ENCODE measurements around the gene MGST3.
"Not testable (repeated sequence)": the region's sequence is repeated elsewhere in the genome, so short reads cannot be mapped to it uniquely, and the experiment has no call there.

MGST3 gene

DNA sequence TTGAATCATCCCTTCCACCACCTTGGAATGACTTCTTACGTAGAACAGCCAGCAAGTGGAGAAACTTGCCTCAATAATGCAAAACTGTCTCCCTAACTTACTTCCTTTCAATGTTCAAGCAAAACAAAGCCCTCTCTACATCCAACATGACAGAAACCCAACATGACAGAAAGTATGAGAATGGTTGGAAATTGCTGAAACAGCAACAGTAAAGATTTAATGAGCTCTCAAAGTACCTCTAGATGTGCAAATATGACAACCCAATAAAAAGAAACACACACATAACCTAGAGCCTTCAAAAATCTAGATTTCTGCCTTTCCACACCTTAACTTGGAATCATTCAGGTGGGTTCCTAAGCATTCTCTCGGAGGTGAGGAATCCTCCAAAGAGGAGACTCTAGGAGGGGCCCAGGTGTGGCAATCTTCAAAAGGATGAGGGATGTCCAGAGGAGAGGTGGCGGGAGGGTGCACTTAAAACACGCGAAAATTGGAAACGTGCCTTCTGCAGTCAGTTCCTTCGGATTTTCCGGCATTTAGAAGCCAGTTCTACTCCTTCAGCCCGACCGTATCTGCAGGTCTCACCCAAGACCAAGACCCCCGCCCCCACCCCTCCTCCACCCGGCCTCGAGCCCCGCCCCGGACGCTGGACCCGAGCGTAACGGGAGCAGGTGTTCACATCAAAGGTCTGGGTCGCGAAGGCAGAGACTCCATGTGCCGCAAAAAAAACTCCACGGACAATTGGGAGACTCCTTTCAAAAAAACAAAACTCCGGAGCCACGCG lies 996 bp upstream of the MGST3 start:
- no peak for DNase-seq

DNA sequence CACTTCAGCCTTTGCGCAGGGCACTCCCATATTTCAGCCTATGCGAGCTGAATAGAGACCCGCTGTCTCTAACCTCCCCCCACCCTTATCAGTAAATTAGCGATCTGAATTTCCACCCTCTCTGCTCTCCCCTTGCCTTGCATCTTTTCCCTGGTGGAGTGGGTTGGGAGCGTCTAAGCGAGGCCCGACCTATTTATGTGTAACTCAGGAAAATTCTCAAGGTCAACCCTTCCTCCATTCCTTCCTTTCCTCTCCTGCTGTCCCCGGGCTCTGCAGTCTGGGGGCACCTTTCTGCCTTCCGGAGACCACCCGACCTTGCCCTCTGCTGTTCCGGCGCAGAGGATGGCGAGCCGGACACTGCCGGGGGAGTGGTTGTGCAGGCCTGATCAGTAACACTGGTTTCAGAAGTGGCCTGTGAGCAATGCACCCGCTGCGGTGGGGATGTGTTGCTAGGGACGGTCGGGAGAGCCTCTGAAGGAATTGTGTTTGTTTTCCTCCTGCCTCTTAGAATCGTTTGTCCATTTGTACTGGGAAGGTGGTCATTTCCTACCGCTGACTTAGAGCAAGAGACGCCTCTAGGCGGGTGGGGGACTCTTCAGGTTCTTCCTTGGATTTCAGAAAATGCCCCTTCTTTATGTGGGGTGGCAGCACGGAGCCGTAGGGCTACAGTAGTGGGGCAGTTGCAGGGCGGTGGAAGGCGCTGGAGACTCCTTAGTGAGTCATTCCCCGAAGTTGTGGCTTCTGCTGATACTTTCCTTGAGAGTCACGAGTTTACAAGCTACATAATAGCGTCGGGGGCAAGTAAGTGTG lies 513 bp downstream of the MGST3 start:
- peak; percentile 10 for DNase-seq

DNA sequence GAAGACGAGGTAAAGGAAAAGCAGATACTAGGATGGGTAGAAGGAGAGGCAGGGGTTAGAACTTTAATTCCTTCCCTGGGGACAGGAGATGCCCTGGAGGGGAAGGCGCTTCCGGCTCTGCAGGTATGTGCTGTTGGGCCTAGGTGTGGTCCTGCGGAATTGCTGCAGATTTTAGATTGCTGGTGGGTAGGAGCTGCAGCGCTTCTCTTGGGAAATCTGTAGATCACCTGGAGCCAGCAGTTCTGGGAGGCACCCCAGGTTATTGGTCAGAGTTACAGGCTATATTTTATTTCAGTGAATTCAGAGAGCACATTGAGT lies 1.1 kb downstream of the MGST3 start:
- DNase-seq, result no peak

DNA sequence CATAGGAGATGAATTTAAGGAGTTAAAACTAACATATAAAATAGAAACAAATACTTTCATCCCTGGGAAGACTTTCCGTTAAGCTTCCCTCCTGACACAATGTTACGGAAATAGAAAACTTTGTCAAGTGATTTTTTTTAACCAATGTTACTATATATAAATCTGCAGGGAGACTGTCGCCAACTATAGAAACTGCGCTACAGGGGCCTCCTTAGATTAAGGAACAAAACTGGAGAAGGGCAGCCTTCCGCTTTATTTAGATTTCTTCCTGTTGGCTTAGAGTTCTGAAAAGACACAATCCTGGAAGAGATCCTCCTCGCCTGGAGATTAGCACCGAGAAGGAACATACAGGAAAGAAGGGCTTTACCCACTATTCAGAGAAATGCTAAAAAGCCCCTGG lies 1.5 kb downstream of the MGST3 start:
- DNase-seq, result no peak

DNA sequence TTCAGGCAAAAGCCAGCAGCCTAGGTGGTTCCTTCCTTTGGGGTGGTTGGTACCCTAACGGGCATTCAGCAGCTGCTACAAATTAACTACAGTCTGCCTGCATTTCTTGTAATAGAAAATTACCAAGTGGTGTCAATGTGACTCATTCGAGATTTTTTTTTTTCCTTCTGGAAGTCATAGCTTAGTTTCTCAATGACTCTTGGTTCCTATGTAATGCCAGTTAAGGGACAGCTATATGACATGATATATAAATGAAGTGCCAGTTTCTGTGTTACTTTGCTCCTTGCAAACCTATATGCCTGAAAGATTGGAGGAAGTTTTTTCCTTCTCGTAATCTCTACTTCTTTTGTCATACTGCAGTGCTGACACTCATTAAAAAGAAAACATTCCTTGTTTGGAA lies 2.6 kb downstream of the MGST3 start:
- no peak for DNase-seq

DNA sequence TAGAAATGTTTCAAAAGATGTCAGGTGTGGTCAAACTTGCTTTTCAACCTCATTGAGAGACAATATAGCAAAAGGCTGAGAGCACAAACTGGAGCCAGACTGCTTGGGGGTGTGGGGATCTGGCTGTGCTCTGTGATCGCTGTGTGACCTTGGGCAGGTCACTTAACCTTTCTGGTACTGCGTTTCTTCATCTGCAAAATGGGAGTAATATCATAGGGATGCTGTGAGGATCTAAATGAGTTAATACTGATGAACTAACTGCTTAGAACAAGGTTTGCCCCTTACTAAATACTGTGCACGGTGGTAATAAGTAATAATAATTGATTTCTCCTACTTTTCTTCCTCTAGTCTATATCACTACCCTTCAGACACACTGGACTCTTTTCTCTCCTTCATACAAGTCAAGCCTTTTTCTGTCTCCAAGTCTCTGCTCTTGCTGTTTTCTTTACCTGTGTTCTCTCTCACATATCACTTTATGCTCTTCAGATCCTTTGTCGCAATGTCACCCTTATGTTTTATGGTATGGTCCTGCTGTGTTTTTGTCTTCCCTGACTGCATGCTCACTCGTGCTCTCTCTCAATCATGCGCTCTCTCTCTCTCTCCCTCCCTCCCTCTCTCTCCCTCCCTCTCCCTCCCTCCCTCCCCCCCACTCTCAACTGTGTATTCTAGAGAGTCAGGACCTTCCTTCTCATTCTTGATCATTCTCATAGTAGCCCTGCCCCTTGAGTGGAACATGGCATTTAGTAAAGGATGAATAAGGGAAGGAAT lies 3.3 kb downstream of the MGST3 start:
- no peak for DNase-seq

DNA sequence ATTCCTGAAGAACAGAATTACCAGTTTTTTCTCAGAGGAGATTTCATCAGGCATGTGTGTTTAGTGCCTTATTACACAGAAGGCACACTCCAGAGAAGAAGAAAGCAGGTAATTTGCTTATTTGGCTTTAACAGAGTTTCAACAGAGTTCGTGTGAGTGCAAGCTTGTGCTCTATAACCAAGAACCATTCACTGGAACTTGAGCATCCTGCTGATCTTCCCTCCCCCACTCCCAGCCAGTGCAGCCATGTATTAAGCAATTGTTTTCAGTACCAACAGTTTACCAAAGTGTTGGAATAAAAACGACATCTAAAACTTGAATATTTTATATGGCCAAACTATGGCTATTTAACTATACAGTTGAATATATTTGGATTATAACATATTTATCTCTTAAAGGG lies 4.3 kb downstream of the MGST3 start:
- DNase-seq, result no peak

DNA sequence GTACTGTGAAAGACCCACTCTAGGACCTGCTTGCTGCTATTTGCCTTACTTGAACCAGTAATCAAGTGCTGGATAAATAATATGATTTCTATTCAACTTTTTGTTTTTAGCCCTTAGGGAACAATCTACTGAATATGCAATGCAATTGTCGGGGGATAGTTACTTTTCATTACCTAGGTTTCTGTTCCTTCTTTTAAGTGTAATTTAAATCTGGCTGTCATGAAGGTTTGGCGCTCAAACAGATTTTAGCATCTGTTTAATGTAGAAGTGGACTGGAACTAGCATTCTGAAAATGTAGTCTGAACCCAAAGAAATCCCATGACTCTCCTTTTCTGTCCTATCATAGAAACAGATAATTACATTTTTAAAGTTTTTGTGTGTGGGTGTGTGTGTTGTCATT lies 4.8 kb downstream of the MGST3 start:
- no peak for DNase-seq

DNA sequence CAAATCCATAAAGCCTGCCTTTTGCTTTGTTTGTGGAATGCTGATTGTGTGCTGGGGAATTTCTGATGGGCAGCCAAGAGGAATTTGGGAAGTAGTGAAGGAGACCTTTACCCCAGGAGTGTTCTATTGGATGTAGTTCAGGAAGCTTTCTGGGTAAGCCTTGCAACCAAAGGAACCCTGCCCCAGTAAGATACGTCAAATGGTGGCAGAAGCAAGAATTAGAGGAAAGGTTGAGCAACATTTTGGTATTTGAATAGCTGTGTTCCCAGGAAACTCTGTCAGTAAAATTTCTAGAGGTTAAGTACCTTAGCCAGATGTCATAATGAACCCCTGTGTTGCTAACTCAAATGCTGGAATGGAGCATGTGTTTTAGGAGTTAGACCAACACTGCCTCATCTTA lies 6.4 kb downstream of the MGST3 start:
- DNase-seq, result no peak

DNA sequence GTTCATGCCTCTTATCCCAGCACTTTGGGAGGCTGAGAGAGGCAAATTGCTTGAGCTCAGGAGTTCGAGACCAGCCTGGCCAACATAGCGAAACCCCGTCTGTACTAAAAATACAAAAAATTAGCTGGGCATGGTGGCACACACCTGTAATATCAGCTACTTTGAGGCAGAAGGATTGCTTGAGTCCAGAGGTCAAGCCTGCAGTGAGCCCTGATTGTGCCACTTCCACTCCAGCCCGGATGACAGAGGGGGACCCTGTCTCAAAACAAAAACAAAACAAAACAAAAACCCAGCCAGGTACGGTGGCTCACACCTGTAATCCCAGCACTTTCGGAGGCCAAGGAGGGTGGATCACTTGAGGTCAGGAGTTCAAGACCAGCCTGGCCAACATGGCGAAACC lies 7.2 kb downstream of the MGST3 start:
- not testable (repeated sequence) for DNase-seq

DNA sequence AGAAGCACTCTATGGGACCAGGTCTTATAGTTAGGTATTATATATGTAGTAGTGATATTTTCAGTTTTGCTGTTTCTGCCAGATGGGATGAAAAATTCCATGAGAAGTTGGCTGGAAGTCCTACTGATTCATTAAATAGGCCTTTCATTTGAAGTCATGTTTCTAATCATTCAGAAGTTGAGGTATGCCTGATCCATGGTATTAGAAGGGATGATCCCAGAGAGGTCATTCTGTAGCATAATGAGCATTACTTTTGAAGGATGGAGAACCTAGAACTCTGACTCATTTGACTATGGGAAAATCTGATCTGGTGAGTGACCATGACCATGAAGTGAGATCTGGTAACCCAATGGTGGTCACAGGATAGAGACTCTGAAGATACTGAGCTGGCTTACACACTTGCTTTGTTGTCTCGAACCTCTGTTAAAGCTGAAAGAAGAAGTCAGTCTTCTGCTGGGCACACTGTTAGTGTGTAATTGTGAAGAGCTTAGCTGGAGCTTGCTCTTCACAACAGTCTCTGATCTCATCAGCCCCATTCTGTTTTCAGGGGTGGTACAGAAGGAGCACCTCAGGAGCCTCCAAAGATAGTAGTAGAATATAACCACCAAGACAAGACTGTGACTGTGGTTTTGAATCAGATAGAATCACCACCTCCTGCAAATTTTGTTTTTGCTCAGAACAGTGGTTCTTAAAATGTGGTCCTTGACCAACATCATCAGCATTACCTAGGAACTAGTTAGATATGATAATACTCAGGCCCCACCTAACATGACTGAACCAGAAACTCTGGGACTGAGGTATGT lies 9.0 kb downstream of the MGST3 start:
- no peak for DNase-seq

DNA sequence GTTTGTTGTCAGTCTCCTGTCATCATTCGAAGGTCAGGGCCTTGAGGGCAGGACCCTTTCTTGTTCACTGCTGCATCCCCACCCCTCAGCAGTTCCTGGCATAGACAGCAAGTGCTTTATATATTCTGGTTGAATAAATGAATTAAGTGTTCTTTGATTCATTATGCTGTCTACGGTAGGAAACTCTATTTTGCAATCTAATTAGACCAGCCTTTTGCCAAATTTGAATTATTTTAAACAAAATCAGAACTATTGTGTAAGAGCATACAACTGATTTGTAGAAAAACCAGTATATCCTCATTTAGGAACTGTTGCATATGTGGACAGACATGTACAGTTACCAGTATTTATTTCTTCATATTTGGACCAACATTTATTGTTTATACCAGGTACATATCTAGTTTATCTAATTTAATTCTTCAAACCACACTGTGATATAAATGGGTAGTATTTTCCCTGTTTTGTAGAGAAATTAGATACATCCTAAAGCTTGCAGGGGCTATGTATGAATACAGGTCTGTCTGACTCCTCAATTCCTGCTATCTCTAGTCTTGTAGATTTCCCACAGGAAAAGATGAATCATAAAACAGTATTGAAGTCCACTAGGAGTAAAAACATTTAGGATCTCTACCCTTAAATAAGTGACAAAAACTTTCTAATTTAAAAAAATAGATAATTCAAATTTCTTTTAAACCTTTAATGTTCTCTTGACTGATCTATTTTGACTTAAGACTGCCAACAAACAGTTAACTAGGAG lies 10.4 kb downstream of the MGST3 start:
- no peak for DNase-seq

DNA sequence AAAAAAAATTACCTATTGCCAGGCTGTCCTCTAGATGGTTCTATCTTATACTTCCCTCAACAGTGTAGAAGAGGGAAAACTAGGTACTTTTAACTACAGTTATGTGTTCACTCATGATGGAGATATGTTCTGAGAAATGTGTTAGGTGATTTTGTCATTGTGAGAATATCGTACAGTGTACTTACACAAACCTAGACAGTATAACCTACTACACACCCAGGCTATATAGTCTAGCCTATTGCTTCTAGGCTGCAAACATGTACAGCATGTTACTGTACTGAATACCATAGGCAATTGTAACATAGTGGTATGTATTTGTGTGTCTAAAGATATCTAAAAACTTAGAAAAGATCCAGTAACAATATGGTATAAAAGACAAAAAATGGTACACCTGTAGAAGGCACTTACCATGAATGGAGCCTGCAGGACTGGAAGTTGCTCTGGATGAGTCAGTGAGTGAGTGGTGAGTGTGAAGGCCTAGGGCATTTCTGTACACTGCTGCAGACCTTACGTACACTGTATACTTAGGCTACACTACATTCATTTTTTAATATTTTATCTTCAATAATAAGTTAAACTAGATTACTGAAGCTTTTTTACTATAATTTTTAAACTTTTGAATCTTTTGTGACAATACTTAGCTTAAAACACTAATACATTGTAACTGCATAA lies 13.2 kb downstream of the MGST3 start:
- no peak for DNase-seq

DNA sequence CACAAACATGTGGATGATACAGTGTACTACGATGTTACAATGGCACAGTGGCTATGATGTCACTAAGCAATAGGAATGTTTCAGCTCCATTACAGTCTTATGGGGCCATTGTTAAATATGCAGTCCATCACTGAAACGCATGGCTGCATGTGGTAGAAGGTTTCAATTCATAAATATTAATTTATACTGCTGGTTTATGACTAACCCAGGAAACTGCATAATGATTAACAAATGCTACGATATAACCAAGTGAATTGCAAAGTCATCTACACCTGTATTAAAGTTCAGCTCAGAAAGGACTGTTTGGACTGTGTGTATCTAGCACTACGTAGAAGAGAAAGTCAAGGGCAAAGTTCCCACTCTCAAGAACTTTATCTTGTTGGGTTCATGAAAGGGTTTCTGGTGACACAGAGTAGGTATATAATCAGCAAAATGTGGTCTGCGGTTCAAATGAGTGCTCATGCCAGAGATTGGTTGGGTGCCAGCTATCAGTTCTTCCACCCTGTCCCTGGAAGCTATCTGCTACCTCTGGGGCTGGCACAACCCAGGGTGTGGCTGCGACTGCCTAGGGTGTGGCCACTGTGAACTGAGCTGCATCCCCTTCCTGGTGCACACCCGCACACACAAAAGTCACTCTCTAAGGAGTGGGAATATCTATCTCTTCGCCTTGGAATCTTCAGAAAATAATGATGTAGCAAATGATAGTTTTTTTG lies 14.8 kb downstream of the MGST3 start:
- DNase-seq, result no peak

DNA sequence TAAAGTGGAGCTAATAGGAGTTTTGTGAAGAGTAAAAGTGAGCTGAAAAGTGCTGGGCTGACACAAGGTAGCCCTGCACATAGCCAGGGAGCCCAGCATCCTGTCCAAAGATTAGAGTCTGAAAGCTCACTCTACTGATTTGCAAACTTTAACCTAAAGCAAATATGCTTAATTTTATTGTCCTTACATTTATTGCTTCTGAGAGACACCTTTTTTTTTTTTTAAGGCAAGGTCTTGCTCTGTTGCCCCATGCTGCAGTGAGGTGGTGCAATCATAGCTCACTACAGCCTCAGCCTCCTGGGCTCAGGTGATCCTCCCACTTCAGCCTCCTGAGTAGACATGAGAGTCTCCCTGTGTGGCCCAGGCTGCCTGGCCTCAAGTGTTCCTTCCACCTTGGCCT lies 16.5 kb downstream of the MGST3 start:
- no peak for DNase-seq

DNA sequence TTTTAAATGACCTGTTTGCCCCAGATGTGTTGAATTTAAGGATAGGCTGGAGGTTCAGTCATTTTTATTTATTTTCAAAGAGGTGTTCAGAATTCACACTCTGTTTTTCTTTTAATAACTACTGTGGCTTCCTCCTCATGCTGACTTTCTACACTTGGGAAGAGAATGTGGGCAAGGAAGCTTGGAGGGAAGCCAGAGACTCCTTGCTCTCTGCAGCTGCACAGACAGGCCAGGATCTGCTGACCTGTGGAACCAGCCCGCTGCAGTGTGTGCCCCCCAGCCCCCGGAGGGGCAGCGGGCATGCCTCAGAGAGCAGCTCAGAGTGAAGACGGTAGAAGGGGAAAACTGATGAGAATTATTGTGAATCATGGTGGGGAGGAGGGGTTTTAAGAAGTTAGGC lies 16.9 kb downstream of the MGST3 start:
- DNase-seq, result no peak

DNA sequence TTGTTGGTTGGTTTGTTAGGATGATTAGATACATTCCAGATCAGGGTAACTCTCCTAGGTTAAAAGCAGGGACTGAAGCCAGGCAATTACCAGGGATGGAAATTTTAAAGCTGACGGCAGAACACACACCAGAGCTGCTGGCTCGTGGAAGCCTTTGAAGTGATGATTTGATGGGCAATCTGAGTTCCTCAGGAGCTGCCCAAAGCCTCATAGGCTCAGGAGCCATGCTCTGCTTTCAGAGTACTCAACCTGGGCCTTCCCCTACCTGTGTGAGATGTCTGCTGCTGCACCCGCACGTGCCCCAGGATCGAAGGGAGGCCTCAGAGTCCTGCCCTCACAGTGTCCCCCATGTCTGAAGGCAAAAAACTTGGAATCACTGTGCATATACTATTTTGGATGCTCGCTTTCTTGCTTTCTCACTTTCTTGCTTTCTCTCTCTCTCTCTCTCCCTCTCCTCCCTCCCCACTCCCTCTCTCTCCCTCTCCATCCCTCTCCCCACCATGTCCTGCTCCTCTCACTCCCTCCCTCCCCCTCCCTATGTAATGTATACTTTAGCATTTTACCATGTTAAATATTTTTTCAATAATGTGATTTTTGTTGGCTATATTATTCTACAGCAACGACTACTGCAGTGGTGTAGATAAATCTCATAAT lies 18.0 kb downstream of the MGST3 start:
- no peak for DNase-seq

DNA sequence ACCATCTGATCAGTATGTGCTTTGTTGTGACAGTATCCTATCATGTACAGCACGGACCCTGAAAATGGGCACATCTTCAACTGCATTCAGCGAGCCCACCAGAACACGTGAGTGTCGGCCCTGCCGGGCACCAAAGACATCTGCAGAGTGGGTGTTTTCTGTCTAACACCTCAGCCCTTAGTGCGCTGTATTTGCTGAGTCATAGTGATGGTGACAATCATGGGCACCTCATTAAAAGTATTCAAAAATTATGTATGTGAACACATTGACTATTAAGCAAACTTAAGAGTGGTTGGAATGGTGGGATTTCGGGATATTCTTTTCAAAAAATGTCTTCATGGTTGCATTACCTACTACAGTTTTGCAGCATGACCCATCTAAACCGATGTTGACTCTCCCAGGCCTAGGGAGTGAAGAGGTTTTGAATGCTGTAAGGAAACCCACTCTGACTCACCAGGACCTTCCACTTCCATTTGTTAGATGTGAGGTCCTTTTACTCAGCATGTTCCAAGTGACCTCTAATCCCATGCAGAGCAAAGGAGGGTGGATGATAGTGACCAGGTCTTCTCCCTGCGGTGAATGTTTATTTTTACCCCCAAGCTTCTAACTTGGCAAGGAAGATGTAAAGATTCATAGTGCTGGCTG lies 20.1 kb downstream of the MGST3 start:
- no peak for DNase-seq

DNA sequence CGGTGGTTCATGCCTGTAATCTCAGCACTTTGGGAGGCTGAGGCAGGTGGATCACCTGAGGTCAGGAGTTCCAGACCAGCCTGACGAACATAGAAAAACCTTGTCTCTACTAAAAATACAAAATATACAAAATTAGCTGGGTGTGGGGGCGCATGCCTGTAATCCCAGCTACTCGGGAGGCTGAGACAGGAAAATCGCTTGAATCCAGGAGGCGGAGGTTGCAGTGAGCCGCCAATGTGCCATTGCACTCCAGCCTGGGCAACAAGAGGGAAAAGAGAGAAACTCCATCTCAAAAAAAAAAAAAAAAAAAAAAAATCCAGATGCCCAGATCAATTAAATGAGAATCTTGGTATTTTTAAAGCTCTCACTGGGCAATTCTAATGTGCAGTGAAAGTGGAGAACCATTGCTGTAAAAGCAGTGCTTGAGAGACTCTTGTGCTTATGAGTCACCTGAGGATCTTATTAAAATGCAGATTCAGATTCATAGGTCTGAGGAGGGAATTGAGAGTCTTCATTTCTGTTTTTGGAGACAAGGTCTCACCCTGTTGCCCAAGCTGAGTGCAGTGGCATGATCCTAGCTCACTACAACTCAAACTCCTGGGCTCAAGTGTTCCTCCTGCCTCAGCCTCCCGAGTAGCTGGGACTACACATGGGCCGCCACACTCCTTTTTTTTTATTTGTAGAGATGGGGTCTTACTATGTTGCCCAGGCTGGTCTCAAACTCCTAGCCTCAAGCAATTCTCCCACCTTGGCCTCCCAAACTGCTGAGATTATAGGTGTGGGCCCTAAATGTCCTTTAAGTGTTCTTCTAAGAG lies 27.9 kb downstream of the MGST3 start:
- not testable (repeated sequence) for DNase-seq
